HCT116 (cell line): ENCODE data around the gene MTERF4. TPM values are rescaled to one million over a fixed set of nuclear protein-coding genes. Genes with fewer than 3 reads are reported as not detected.

Experiments
- ATAC-seq: fragments of 200-7000 bp; cut with Tn5 transposase; 2 replicates; pipeline ENCODE4 v1.9.1; 2020; ENCODE audit warnings: mild to moderate bottlenecking, moderate library complexity
- BruUV-seq: library from RNA; stranded (reverse); fragments of 400-500 nt; replicated peaks from 2 replicates; lab custom pipeline; 2021; lab: Mats Ljungman, UMichigan
- CTCF ChIA-PET: fragments of 300-600 bp; sonication (Branson Sonifier 250); formaldehyde crosslinking; loops from one replicate; lab custom pipeline; 2021; ENCODE audit warnings: antibody characterized with exemption; lab: Charles Lee
- POLR2A ChIA-PET: fragments of 300-600, 350-600 bp; sonication (Branson Sonifier 250); formaldehyde crosslinking; loops from one replicate; lab custom pipeline; 2021; ENCODE audit warnings: antibody characterized with exemption; lab: Charles Lee
- RAD21 ChIA-PET, 2 experiments: fragments of 300-600 bp; sonication (Branson Sonifier 250); formaldehyde crosslinking; loops; one replicate each; lab custom pipeline; 2023; ENCODE audit warnings: low total read pairs in 2 of 2; ENCODE audit not compliant: uncharacterized antibody in 2 of 2, unreplicated experiment in 2 of 2, low non-redundant PET in 1 of 2; lab: Charles Lee
- DNase-seq: peaks from one replicate; pipeline ENCODE4 v3.0.0-alpha.2; 2010; ENCODE audit warnings: low read depth, low spot score
- H2AFZ ChIP-seq: fragments of 200-600 bp; shearing (Covaris generic), sonication (generic); 2 replicates; pipeline ENCODE4 v1.6.1; 2017; ENCODE audit warnings: low read depth, mixed run types, mixed read lengths, antibody characterized with exemption, low read length; ENCODE audit not compliant: poor library complexity, severe bottlenecking
- H3K27ac ChIP-seq: 2 replicates; pipeline ENCODE4 v1.5.1; 2012; ENCODE audit warnings: low read depth, low read length
- H3K27me3 ChIP-seq: fragments of 200-600 bp; sonication (generic); 2 replicates; pipeline ENCODE4 v1.6.1; 2016; ENCODE audit warnings: mixed run types, low read length, mixed read lengths; ENCODE audit not compliant: insufficient read depth
- H3K36me3 ChIP-seq, 2 experiments: fragments of 200-500 bp in 1 of 2; fragments of 200-600 bp in 1 of 2; sonication (Bioruptor generic) in 1 of 2; sonication (generic) in 1 of 2; 2 replicates each; pipeline versions ENCODE4 v1.5.1 to v1.6.1; 2014 to 2016; ENCODE audit warnings: low read length in 2 of 2, inconsistent platforms in 1 of 2, mixed read lengths in 1 of 2, mixed run types in 1 of 2; ENCODE audit not compliant: insufficient read depth in 2 of 2, control insufficient read depth in 1 of 2
- H3K4me1 ChIP-seq, 2 experiments: fragments of 200-600 bp in 1 of 2; sonication (generic) in 1 of 2; 2 replicates each; pipeline versions ENCODE4 v1.5.1 to v1.6.1; 2012 to 2017; ENCODE audit warnings: low read length in 2 of 2, inconsistent platforms in 1 of 2, mild to moderate bottlenecking in 1 of 2, mixed read lengths in 1 of 2, mixed run types in 1 of 2, moderate library complexity in 1 of 2; ENCODE audit not compliant: insufficient read depth in 2 of 2, control insufficient read depth in 1 of 2
- H3K4me2 ChIP-seq: fragments of 200-600 bp; sonication (generic); 2 replicates; pipeline ENCODE4 v1.6.1; 2017; ENCODE audit warnings: mixed run types, low read length, mixed read lengths
- H3K4me3 ChIP-seq, 2 experiments: fragments of 200-600 bp in 1 of 2; sonication (generic) in 1 of 2; replicated peaks in 1 of 2; 2 replicates each; pipeline ENCODE4 v1.5.1; 2011 to 2016; ENCODE audit warnings: low read length in 2 of 2, control low read depth in 1 of 2, low read depth in 1 of 2, mild to moderate bottlenecking in 1 of 2, mixed read lengths in 1 of 2, mixed run types in 1 of 2
- H3K79me2 ChIP-seq: fragments of 200-600 bp; sonication (generic); 2 replicates; pipeline ENCODE4 v1.6.1; 2017; ENCODE audit warnings: mild to moderate bottlenecking, mixed run types, low read length, moderate library complexity, mixed read lengths; ENCODE audit not compliant: insufficient read depth
- H3K9ac ChIP-seq: fragments of 200-600 bp; sonication (generic); 2 replicates; pipeline ENCODE4 v1.6.1; 2016; ENCODE audit warnings: low read length, mixed read lengths
- H3K9me2 ChIP-seq: fragments of 200-600 bp; sonication (generic), shearing (Covaris generic); 2 replicates; pipeline ENCODE4 v1.6.1; 2017; ENCODE audit warnings: mixed run types, mild to moderate bottlenecking, moderate library complexity; ENCODE audit not compliant: insufficient read depth
- H3K9me3 ChIP-seq, 2 experiments: fragments of 200-500 bp in 1 of 2; fragments of 200-600 bp in 1 of 2; sonication (Bioruptor generic) in 1 of 2; sonication (generic) in 1 of 2; 2 replicates each; pipeline ENCODE4 v1.6.1; 2014 to 2017; ENCODE audit warnings: low read length in 2 of 2, mixed read lengths in 2 of 2, inconsistent platforms in 1 of 2, low read depth in 1 of 2, mild to moderate bottlenecking in 1 of 2, mixed run types in 1 of 2, moderate library complexity in 1 of 2; ENCODE audit not compliant: control insufficient read depth in 1 of 2, insufficient read depth in 1 of 2
- H4K20me1 ChIP-seq: fragments of 200-600 bp; sonication (generic), shearing (Covaris generic); 2 replicates; pipeline ENCODE4 v1.6.1; 2017; ENCODE audit warnings: mixed run types, mild to moderate bottlenecking, moderate library complexity; ENCODE audit not compliant: insufficient read depth
- ATF3 ChIP-seq: IDR thresholded peaks from 2 replicates; pipeline ENCODE4 v1.6.1; 2012
- CBX3 ChIP-seq: IDR thresholded peaks from 2 replicates; pipeline ENCODE4 v1.6.1; 2012; ENCODE audit warnings: low read depth
- EGR1 ChIP-seq: IDR thresholded peaks from 2 replicates; pipeline ENCODE4 v1.6.1; 2012; ENCODE audit warnings: low read depth
- FOSL1 ChIP-seq: IDR thresholded peaks from 2 replicates; pipeline ENCODE4 v1.6.1; 2012; ENCODE audit warnings: low read depth
- JUND ChIP-seq: IDR thresholded peaks from 2 replicates; pipeline ENCODE4 v1.6.1; 2012
- POLR2A ChIP-seq: IDR thresholded peaks from 2 replicates; pipeline ENCODE4 v1.7.0; 2011; ENCODE audit warnings: borderline replicate concordance; ENCODE audit not compliant: insufficient read depth, insufficient read length; ENCODE audit errors: extremely low read depth
- REST ChIP-seq: IDR thresholded peaks from 2 replicates; pipeline ENCODE4 v1.6.1; 2012; ENCODE audit warnings: low read depth
- SP1 ChIP-seq: IDR thresholded peaks from 2 replicates; pipeline ENCODE4 v1.6.1; 2012; ENCODE audit warnings: low read depth
- SRF ChIP-seq: IDR thresholded peaks from 2 replicates; pipeline ENCODE4 v1.6.1; 2012; ENCODE audit warnings: low read depth
- YY1 ChIP-seq: IDR thresholded peaks from 2 replicates; pipeline ENCODE4 v1.6.1; 2011; ENCODE audit warnings: low read length, low read depth, moderate library complexity, mild to moderate bottlenecking; ENCODE audit not compliant: insufficient replicate concordance; ENCODE audit errors: extremely low read depth
- intact Hi-C: fragments of 100-400 bp; cut with micrococcal nuclease; formaldehyde crosslinking; loops from 2 replicates; pipeline ENCODE4 v1.10.0; 2022
- total RNA-seq: library from RNA; stranded (reverse); gene quantifications from one replicate; pipeline ENCODE4 v1.2.1, GENCODE V29; 2021; ENCODE audit not compliant: unreplicated experiment
- TF ChIP-seq, protein P1 (sequence below), 3 experiments: fragments of 200-600 bp in 1 of 3; sonication (generic) in 1 of 3; IDR thresholded peaks in 2 of 3; conservative IDR thresholded peaks in 1 of 3; 2 replicates each; pipeline ENCODE4 v1.5.1; 2012 to 2017; ENCODE audit warnings: low read depth in 2 of 3, low read length in 2 of 3, antibody characterized with exemption in 1 of 3, borderline replicate concordance in 1 of 3, control low read depth in 1 of 3, mild to moderate bottlenecking in 1 of 3, mixed read lengths in 1 of 3, mixed run types in 1 of 3, moderate library complexity in 1 of 3; ENCODE audit not compliant: insufficient read depth in 1 of 3

The MTERF4 gene
- total RNA-seq, 1 experiment from 2014 or later, result 25.5 TPM

DNA sequence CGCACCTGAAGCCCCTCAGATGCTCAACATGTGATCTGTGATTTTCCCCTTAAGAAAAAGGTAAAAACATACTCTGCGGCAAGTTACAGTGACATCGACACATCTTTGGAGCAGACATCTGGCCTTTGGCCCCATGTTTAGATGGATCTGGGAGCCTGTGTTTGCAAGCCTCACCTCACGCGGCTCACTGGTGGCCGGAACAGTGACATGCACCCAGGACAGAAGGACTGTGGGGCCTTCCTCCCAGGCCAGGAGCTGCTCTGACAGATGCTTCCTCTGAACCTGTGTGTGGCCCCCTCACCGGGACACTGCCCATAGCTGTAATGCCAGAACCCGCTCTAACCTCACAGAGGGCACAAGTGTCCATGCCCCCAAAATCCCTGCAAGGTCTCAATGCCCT lies 34.1 kb upstream of the MTERF4 start:
- H3K4me3 ChIP-seq, result no peak overlapping the region

More for the DNA sequence above, 34.1 kb upstream of the MTERF4 start:
- Histone ChIP-seq H3K36me3 (peaks cover 3 to 6% of the 10 kb centered on the region in 2 experiments; a peak in 3 of 4 replicates), H3K9ac (no peak overlapping the region), H3K79me2 (no peaks in the 10 kb centered on the region), H3K9me2 (no peaks in the 10 kb centered on the region), H2AFZ (no peak overlapping the region), H3K4me1 (no peaks in the 10 kb centered on the region), H3K9me3 (no peaks in the 10 kb centered on the region), H4K20me1 (no peaks in the 10 kb centered on the region), H3K27ac (no peak overlapping the region), H3K4me2 (no peak overlapping the region), H3K27me3 (no peaks in the 10 kb centered on the region)
- POLR2A ChIA-PET, result no interaction called here
- BruUV-seq, result no TSS peak
- ATAC-seq, result no peak
- TF ChIP-seq, protein P1, sequence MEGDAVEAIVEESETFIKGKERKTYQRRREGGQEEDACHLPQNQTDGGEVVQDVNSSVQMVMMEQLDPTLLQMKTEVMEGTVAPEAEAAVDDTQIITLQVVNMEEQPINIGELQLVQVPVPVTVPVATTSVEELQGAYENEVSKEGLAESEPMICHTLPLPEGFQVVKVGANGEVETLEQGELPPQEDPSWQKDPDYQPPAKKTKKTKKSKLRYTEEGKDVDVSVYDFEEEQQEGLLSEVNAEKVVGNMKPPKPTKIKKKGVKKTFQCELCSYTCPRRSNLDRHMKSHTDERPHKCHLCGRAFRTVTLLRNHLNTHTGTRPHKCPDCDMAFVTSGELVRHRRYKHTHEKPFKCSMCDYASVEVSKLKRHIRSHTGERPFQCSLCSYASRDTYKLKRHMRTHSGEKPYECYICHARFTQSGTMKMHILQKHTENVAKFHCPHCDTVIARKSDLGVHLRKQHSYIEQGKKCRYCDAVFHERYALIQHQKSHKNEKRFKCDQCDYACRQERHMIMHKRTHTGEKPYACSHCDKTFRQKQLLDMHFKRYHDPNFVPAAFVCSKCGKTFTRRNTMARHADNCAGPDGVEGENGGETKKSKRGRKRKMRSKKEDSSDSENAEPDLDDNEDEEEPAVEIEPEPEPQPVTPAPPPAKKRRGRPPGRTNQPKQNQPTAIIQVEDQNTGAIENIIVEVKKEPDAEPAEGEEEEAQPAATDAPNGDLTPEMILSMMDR (IDR thresholded peaks at IDR 0.05 in 2 of 3, conservative IDR thresholded peaks at IDR 0.05 in 1 of 3; ENCODE audit: borderline replicate concordance in 1 of 3, insufficient read depth in 1 of 3, low read depth in 2 of 3, low read length in 2 of 3), result no peak
- TF ChIP-seq SP1, result no peak
- no peak for TF ChIP-seq ATF3
- TF ChIP-seq FOSL1, result no peak
- TF ChIP-seq REST, result no peak
- no peak for TF ChIP-seq EGR1
- TF ChIP-seq SRF, result no peak
- TF ChIP-seq CBX3, result no peak
- no peak for TF ChIP-seq YY1
- TF ChIP-seq JUND, result no peak
- TF ChIP-seq POLR2A, result no peak
- CTCF ChIA-PET, result no interaction called here
- RAD21 ChIA-PET, result no interaction called here
- DNase-seq, result no peak
- intact Hi-C loops, result no loop called here
